GM18867 (cell line): ENCODE data around the gene CYFIP2.

Source experiments
- ATAC-seq: cut with Tn5 transposase; IDR thresholded peaks from one replicate; pipeline ENCODE4 v1.9.1; 2021; ENCODE audit warnings: mild to moderate bottlenecking, moderate library complexity; ENCODE audit not compliant: unreplicated experiment

Gene CYFIP2

GRCh38 chr5:157312492-157312891, 46.6 kb downstream of the CYFIP2 start:
- peak; percentile 84 for ATAC-seq

- ATAC-seq, result no peak
Measured at GRCh38 chr5:157322581-157322980, 56.7 kb downstream of the CYFIP2 start.

- no peak for ATAC-seq
Measured at GRCh38 chr5:157323107-157323706, 57.3 kb downstream of the CYFIP2 start.

GRCh38 chr5:157324237-157324636, 58.3 kb downstream of the CYFIP2 start:
- no peak for ATAC-seq

GRCh38 chr5:157326440-157327005, 60.6 kb downstream of the CYFIP2 start:
- no peak for ATAC-seq

- no peak for ATAC-seq
Measured at GRCh38 chr5:157327771-157328170, 61.8 kb downstream of the CYFIP2 start.

- peak; percentile 97 for ATAC-seq
Measured at GRCh38 chr5:157328277-157328912, 62.5 kb downstream of the CYFIP2 start.

- no peak for ATAC-seq
Measured at GRCh38 chr5:157331807-157332206, 65.9 kb downstream of the CYFIP2 start.

- no peak for ATAC-seq
Measured at GRCh38 chr5:157335534-157336422, 69.9 kb downstream of the CYFIP2 start.

- no peak for ATAC-seq
Measured at GRCh38 chr5:157336423-157336744, 70.5 kb downstream of the CYFIP2 start.

- ATAC-seq, result no peak
Measured at GRCh38 chr5:157339409-157339808, 73.5 kb downstream of the CYFIP2 start.

- ATAC-seq, result no peak
Measured at GRCh38 chr5:157342822-157343402, 77.0 kb downstream of the CYFIP2 start.

GRCh38 chr5:157343842-157344790, 78.2 kb downstream of the CYFIP2 start:
- no peak for ATAC-seq

- ATAC-seq, result no peak
Measured at GRCh38 chr5:157345067-157345466, 79.1 kb downstream of the CYFIP2 start.

- ATAC-seq, result no peak
Measured at GRCh38 chr5:157345485-157345884, 79.6 kb downstream of the CYFIP2 start.

- no peak for ATAC-seq
Measured at GRCh38 chr5:157347301-157348048, 81.6 kb downstream of the CYFIP2 start.

GRCh38 chr5:157348049-157348400, 82.1 kb downstream of the CYFIP2 start:
- ATAC-seq, result no peak

GRCh38 chr5:157350939-157351801, 85.2 kb downstream of the CYFIP2 start:
- peak; percentile 42 for ATAC-seq

- ATAC-seq, result no peak
Measured at GRCh38 chr5:157351802-157352092, 85.8 kb downstream of the CYFIP2 start.
